Lower leg skin (tissue), 3 donors: ENCODE measurements around the gene USP31.

Experiments used
- POLR2A ChIP-seq, 2 donors: fragments of 450-650 bp; IDR thresholded peaks; one replicate each; pipeline ENCODE4 v1.6.1; 2016 to 2017; ENCODE audit warnings: antibody characterized with exemption in 2 of 2, mild to moderate bottlenecking in 1 of 2, moderate library complexity in 1 of 2
- TF ChIP-seq, protein P1 (sequence below), 3 donors: fragments of 450-650 bp; IDR thresholded peaks; one replicate each; pipeline ENCODE4 v1.5.1; 2016; ENCODE audit warnings: antibody characterized with exemption in 3 of 3, mild to moderate bottlenecking in 3 of 3, moderate library complexity in 2 of 3

DNA sequence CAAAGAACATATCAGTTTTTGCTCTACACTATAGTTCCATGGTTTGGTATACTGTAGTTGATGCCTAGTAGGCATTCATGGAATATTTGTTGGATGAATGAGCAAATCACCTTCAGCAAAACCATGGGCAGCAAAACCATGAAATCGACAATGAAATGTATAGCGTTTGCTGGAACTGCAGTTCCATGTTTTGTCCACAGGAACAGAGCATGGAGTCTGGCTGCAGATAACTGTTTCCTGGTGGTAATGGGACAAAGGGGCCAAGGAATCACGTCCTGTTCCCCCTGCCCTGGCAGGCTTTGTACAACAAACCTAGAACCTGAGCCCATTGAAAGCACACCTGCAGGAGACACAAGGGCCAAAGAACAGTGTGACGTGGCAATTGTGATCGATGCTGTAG is 101.1 kb downstream of the USP31 start:
- TF ChIP-seq, protein P1, sequence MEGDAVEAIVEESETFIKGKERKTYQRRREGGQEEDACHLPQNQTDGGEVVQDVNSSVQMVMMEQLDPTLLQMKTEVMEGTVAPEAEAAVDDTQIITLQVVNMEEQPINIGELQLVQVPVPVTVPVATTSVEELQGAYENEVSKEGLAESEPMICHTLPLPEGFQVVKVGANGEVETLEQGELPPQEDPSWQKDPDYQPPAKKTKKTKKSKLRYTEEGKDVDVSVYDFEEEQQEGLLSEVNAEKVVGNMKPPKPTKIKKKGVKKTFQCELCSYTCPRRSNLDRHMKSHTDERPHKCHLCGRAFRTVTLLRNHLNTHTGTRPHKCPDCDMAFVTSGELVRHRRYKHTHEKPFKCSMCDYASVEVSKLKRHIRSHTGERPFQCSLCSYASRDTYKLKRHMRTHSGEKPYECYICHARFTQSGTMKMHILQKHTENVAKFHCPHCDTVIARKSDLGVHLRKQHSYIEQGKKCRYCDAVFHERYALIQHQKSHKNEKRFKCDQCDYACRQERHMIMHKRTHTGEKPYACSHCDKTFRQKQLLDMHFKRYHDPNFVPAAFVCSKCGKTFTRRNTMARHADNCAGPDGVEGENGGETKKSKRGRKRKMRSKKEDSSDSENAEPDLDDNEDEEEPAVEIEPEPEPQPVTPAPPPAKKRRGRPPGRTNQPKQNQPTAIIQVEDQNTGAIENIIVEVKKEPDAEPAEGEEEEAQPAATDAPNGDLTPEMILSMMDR (IDR thresholded peaks at IDR 0.05), result no peak
- TF ChIP-seq POLR2A (IDR thresholded peaks at IDR 0.05), result no peak
